HCT116 (cell line): ENCODE data around the gene BOD1L1. TPM values are rescaled to one million over a fixed set of nuclear protein-coding genes. Genes with fewer than 3 reads are reported as not detected.

Experiments
- ATAC-seq: fragments of 200-7000 bp; cut with Tn5 transposase; 2 replicates; pipeline ENCODE4 v1.9.1; 2020; ENCODE audit warnings: mild to moderate bottlenecking, moderate library complexity
- BruUV-seq: library from RNA; stranded (reverse); fragments of 400-500 nt; replicated peaks from 2 replicates; lab custom pipeline; 2021; lab: Mats Ljungman, UMichigan
- CTCF ChIA-PET: fragments of 300-600 bp; sonication (Branson Sonifier 250); formaldehyde crosslinking; loops from one replicate; lab custom pipeline; 2021; ENCODE audit warnings: antibody characterized with exemption; lab: Charles Lee
- POLR2A ChIA-PET: fragments of 300-600, 350-600 bp; sonication (Branson Sonifier 250); formaldehyde crosslinking; loops from one replicate; lab custom pipeline; 2021; ENCODE audit warnings: antibody characterized with exemption; lab: Charles Lee
- RAD21 ChIA-PET, 2 experiments: fragments of 300-600 bp; sonication (Branson Sonifier 250); formaldehyde crosslinking; loops; one replicate each; lab custom pipeline; 2023; ENCODE audit warnings: low total read pairs in 2 of 2; ENCODE audit not compliant: uncharacterized antibody in 2 of 2, unreplicated experiment in 2 of 2, low non-redundant PET in 1 of 2; lab: Charles Lee
- DNase-seq: peaks from one replicate; pipeline ENCODE4 v3.0.0-alpha.2; 2010; ENCODE audit warnings: low read depth, low spot score
- H2AFZ ChIP-seq: fragments of 200-600 bp; shearing (Covaris generic), sonication (generic); 2 replicates; pipeline ENCODE4 v1.6.1; 2017; ENCODE audit warnings: low read depth, mixed run types, mixed read lengths, antibody characterized with exemption, low read length; ENCODE audit not compliant: poor library complexity, severe bottlenecking
- H3K27ac ChIP-seq: 2 replicates; pipeline ENCODE4 v1.5.1; 2012; ENCODE audit warnings: low read depth, low read length
- H3K27me3 ChIP-seq: fragments of 200-600 bp; sonication (generic); 2 replicates; pipeline ENCODE4 v1.6.1; 2016; ENCODE audit warnings: mixed run types, low read length, mixed read lengths; ENCODE audit not compliant: insufficient read depth
- H3K36me3 ChIP-seq, 2 experiments: fragments of 200-500 bp in 1 of 2; fragments of 200-600 bp in 1 of 2; sonication (Bioruptor generic) in 1 of 2; sonication (generic) in 1 of 2; 2 replicates each; pipeline versions ENCODE4 v1.5.1 to v1.6.1; 2014 to 2016; ENCODE audit warnings: low read length in 2 of 2, inconsistent platforms in 1 of 2, mixed read lengths in 1 of 2, mixed run types in 1 of 2; ENCODE audit not compliant: insufficient read depth in 2 of 2, control insufficient read depth in 1 of 2
- H3K4me1 ChIP-seq, 2 experiments: fragments of 200-600 bp in 1 of 2; sonication (generic) in 1 of 2; 2 replicates each; pipeline versions ENCODE4 v1.5.1 to v1.6.1; 2012 to 2017; ENCODE audit warnings: low read length in 2 of 2, inconsistent platforms in 1 of 2, mild to moderate bottlenecking in 1 of 2, mixed read lengths in 1 of 2, mixed run types in 1 of 2, moderate library complexity in 1 of 2; ENCODE audit not compliant: insufficient read depth in 2 of 2, control insufficient read depth in 1 of 2
- H3K4me2 ChIP-seq: fragments of 200-600 bp; sonication (generic); 2 replicates; pipeline ENCODE4 v1.6.1; 2017; ENCODE audit warnings: mixed run types, low read length, mixed read lengths
- H3K4me3 ChIP-seq, 2 experiments: fragments of 200-600 bp in 1 of 2; sonication (generic) in 1 of 2; replicated peaks in 1 of 2; 2 replicates each; pipeline ENCODE4 v1.5.1; 2011 to 2016; ENCODE audit warnings: low read length in 2 of 2, control low read depth in 1 of 2, low read depth in 1 of 2, mild to moderate bottlenecking in 1 of 2, mixed read lengths in 1 of 2, mixed run types in 1 of 2
- H3K79me2 ChIP-seq: fragments of 200-600 bp; sonication (generic); 2 replicates; pipeline ENCODE4 v1.6.1; 2017; ENCODE audit warnings: mild to moderate bottlenecking, mixed run types, low read length, moderate library complexity, mixed read lengths; ENCODE audit not compliant: insufficient read depth
- H3K9ac ChIP-seq: fragments of 200-600 bp; sonication (generic); 2 replicates; pipeline ENCODE4 v1.6.1; 2016; ENCODE audit warnings: low read length, mixed read lengths
- H3K9me2 ChIP-seq: fragments of 200-600 bp; sonication (generic), shearing (Covaris generic); 2 replicates; pipeline ENCODE4 v1.6.1; 2017; ENCODE audit warnings: mixed run types, mild to moderate bottlenecking, moderate library complexity; ENCODE audit not compliant: insufficient read depth
- H3K9me3 ChIP-seq, 2 experiments: fragments of 200-500 bp in 1 of 2; fragments of 200-600 bp in 1 of 2; sonication (Bioruptor generic) in 1 of 2; sonication (generic) in 1 of 2; 2 replicates each; pipeline ENCODE4 v1.6.1; 2014 to 2017; ENCODE audit warnings: low read length in 2 of 2, mixed read lengths in 2 of 2, inconsistent platforms in 1 of 2, low read depth in 1 of 2, mild to moderate bottlenecking in 1 of 2, mixed run types in 1 of 2, moderate library complexity in 1 of 2; ENCODE audit not compliant: control insufficient read depth in 1 of 2, insufficient read depth in 1 of 2
- H4K20me1 ChIP-seq: fragments of 200-600 bp; sonication (generic), shearing (Covaris generic); 2 replicates; pipeline ENCODE4 v1.6.1; 2017; ENCODE audit warnings: mixed run types, mild to moderate bottlenecking, moderate library complexity; ENCODE audit not compliant: insufficient read depth
- CBX3 ChIP-seq: IDR thresholded peaks from 2 replicates; pipeline ENCODE4 v1.6.1; 2012; ENCODE audit warnings: low read depth
- CEBPB ChIP-seq: IDR thresholded peaks from 2 replicates; pipeline ENCODE4 v1.6.1; 2012; ENCODE audit warnings: low read depth
- CTCF ChIP-seq, 3 experiments: fragments of 200-600 bp in 1 of 3; sonication (generic) in 1 of 3; IDR thresholded peaks in 2 of 3; conservative IDR thresholded peaks in 1 of 3; 2 replicates each; pipeline ENCODE4 v1.5.1; 2012 to 2017; ENCODE audit warnings: low read depth in 2 of 3, low read length in 2 of 3, antibody characterized with exemption in 1 of 3, borderline replicate concordance in 1 of 3, control low read depth in 1 of 3, mild to moderate bottlenecking in 1 of 3, mixed read lengths in 1 of 3, mixed run types in 1 of 3, moderate library complexity in 1 of 3; ENCODE audit not compliant: insufficient read depth in 1 of 3
- EGR1 ChIP-seq: IDR thresholded peaks from 2 replicates; pipeline ENCODE4 v1.6.1; 2012; ENCODE audit warnings: low read depth
- ELF1 ChIP-seq: IDR thresholded peaks from 2 replicates; pipeline ENCODE4 v1.6.1; 2012; ENCODE audit warnings: low read depth, borderline replicate concordance
- EZH2 ChIP-seq: fragments of 200-600 bp; sonication (generic); IDR thresholded peaks from 2 replicates; pipeline ENCODE4 v1.6.1; 2017; ENCODE audit warnings: antibody characterized with exemption, mixed run types
- EZH2phosphoT487 ChIP-seq: fragments of 200-600 bp; IDR thresholded peaks from 2 replicates; pipeline ENCODE4 v1.6.1; 2018; ENCODE audit warnings: antibody characterized with exemption, borderline replicate concordance
- FOSL1 ChIP-seq: IDR thresholded peaks from 2 replicates; pipeline ENCODE4 v1.6.1; 2012; ENCODE audit warnings: low read depth
- JUND ChIP-seq: IDR thresholded peaks from 2 replicates; pipeline ENCODE4 v1.6.1; 2012
- MAX ChIP-seq: IDR thresholded peaks from 2 replicates; pipeline ENCODE4 v1.6.1; 2012
- POLR2A ChIP-seq: IDR thresholded peaks from 2 replicates; pipeline ENCODE4 v1.7.0; 2011; ENCODE audit warnings: borderline replicate concordance; ENCODE audit not compliant: insufficient read depth, insufficient read length; ENCODE audit errors: extremely low read depth
- POLR2AphosphoS5 ChIP-seq: IDR thresholded peaks from 2 replicates; pipeline ENCODE4 v1.6.1; 2011; ENCODE audit warnings: mild to moderate bottlenecking, low read depth, low read length, moderate library complexity
- REST ChIP-seq: IDR thresholded peaks from 2 replicates; pipeline ENCODE4 v1.6.1; 2012; ENCODE audit warnings: low read depth
- SIN3A ChIP-seq: IDR thresholded peaks from 2 replicates; pipeline ENCODE4 v1.6.1; 2012; ENCODE audit warnings: low read depth
- SP1 ChIP-seq: IDR thresholded peaks from 2 replicates; pipeline ENCODE4 v1.6.1; 2012; ENCODE audit warnings: low read depth
- SRF ChIP-seq: IDR thresholded peaks from 2 replicates; pipeline ENCODE4 v1.6.1; 2012; ENCODE audit warnings: low read depth
- TCF7L2 ChIP-seq: IDR thresholded peaks from 2 replicates; pipeline ENCODE4 v1.7.0; 2011; ENCODE audit warnings: borderline replicate concordance, inconsistent platforms; ENCODE audit not compliant: insufficient read depth, insufficient read length; ENCODE audit errors: extremely low read depth
- YY1 ChIP-seq: IDR thresholded peaks from 2 replicates; pipeline ENCODE4 v1.6.1; 2011; ENCODE audit warnings: low read length, low read depth, moderate library complexity, mild to moderate bottlenecking; ENCODE audit not compliant: insufficient replicate concordance; ENCODE audit errors: extremely low read depth
- ZBTB33 ChIP-seq: IDR thresholded peaks from 2 replicates; pipeline ENCODE4 v1.6.1; 2011; ENCODE audit warnings: mild to moderate bottlenecking, low read length, moderate library complexity; ENCODE audit not compliant: insufficient replicate concordance; ENCODE audit errors: extremely low read depth
- ZFX ChIP-seq: fragments of 450-650 bp; IDR thresholded peaks from 2 replicates; pipeline ENCODE4 v1.6.1; 2017
- intact Hi-C: fragments of 100-400 bp; cut with micrococcal nuclease; formaldehyde crosslinking; loops from 2 replicates; pipeline ENCODE4 v1.10.0; 2022
- total RNA-seq: library from RNA; stranded (reverse); gene quantifications from one replicate; pipeline ENCODE4 v1.2.1, GENCODE V29; 2021; ENCODE audit not compliant: unreplicated experiment

The BOD1L1 gene
- total RNA-seq, 1 experiment from 2014 or later = 22.4 TPM

GRCh38 chr4:13533670-13534343, 93.7 kb downstream of the BOD1L1 start:
- H4K20me1 ChIP-seq = no peaks in the 10 kb centered on the region
- ATAC-seq (no peak), DNase-seq (no peak)
- intact Hi-C loops = no loop called here
- H3K4me3 ChIP-seq = no peak overlapping the region
- H3K4me1 ChIP-seq = no peaks in the 10 kb centered on the region
- H3K9ac ChIP-seq = no peak overlapping the region
- BruUV-seq = no TSS peak
- H3K4me2 ChIP-seq = no peak overlapping the region
- ChIA-PET CTCF (no interaction called here), RAD21 (no interaction called here), POLR2A (no interaction called here)
- TF ChIP-seq POLR2A (no peak), POLR2AphosphoS5 (no peak), JUND (no peak), ZFX (no peak), EGR1 (no peak), ELF1 (no peak), SIN3A (no peak), MAX (no peak), ZBTB33 (no peak), REST (no peak), SRF (no peak), CBX3 (no peak), EZH2 (no peak), SP1 (no peak), CEBPB (no peak), TCF7L2 (no peak), FOSL1 (no peak), YY1 (no peak), CTCF (IDR thresholded peaks at IDR 0.05 in 2 of 3, conservative IDR thresholded peaks at IDR 0.05 in 1 of 3; ENCODE audit: borderline replicate concordance in 1 of 3, insufficient read depth in 1 of 3, low read depth in 2 of 3, low read length in 2 of 3) (no peak), EZH2phosphoT487 (no peak)
- no peaks in the 10 kb centered on the region for H3K9me2 ChIP-seq
- no peak overlapping the region for H2AFZ ChIP-seq
- no peak overlapping the region for H3K27ac ChIP-seq
- no peaks in the 10 kb centered on the region for H3K79me2 ChIP-seq
- H3K27me3 ChIP-seq = no peaks in the 10 kb centered on the region
- H3K36me3 ChIP-seq = no peaks in the 10 kb centered on the region
- no peaks in the 10 kb centered on the region for H3K9me3 ChIP-seq
